NCI-H187 (cell line): ENCODE results near the gene PFN4.
"Not testable (repeated sequence)": the region's sequence is repeated elsewhere in the genome, so short reads cannot be mapped to it uniquely, and the experiment has no call there.

Experiments used
- DNase-seq, 2 experiments: peaks; one replicate each; lab custom pipeline; 2025; lab: John Stamatoyannopoulos, UW

The PFN4 gene

DNA sequence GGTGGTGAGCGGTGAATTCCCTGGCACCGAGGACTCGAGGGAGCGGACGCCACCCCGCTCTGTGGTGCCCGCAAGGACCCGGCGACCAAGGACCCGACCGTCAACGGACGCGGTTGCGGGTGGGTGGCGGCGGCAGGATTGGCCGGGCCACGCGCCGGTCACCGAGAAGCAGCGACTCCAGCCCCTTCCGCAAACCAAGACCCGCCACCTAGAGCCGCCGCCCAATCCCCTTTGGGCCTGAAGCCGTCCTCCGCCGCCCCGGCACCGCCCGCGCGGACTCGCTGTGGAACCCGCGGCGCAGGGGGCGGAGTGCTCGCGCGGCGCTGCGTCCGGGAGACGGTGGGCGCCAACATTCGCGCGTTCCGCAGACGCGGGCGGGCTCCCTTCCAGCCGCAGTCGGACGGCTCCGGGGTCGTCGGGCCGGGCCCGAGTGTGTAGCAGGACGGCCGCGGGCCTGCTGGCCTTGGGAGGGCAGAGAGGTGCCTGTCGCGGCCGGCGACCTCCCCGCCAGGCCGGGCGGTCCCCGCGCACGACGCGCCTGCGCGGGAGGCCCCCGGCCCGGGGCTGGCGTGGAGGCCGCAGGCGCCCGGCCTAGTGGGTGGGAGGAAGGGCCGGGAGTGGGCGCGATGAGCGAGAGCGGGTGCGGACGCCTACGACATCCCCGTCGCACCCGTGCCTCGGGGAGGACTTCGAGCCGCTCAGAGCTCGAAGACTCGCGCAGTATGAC, at the start of gene PFN4, which contains the start of gene FAM228B:
Gene PFN4, minus strand, starts transcription at position 140 of the 727 bp plus-strand sequence. CDS start 799 bp downstream, outside the sequence.
Gene FAM228B, plus strand, starts transcription at position 275 of the 727 bp plus-strand sequence. CDS start 893 bp downstream, outside the sequence.
- peak; percentile 47 to 83 for DNase-seq

DNA sequence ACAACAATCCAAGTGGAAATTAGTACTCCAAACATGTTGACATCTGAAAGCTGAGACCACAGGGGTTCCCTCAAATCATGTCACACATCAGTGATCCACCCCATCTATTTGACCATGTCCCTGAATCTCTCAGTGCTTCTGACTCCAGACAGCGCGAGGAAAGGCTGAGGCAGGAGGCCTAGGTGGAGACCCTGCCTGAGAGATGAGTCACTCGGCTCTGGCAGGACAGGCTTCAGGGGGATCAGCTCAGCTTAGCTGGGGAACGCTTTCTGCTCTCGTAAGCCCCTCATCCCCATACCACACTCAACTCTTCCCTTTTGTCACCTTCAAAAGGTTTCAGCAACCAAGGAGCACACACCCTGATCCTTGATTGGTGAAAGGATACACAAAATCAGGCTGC, 45.9 kb upstream of the PFN4 start:
- DNase-seq = no peak

DNA sequence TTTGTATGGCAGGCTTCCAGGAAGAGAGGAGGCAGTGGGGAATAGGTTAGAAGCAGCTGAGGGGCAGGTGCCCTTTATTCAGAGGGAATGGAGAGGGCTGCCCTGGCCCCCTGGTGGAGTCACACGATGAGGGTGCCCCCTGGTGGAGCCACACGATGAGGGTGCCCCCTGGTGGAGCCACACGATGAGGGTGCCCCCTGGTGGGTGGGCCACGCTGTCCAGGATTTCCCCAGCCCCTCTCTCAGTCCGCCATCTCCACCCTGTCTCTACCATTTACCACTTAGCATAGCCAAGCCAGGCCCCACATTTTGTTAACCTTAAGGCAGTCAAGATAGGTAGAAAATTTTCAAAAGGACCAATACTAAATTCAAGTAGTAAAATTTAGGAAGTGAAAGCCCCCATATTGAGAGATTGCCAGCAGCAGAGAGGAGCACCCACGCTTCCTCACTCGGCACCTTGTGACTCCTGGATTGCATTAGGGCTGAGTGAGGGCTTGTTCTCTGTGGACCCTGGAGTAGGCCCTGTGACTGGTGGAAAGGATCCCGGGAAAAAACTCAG, 41.4 kb upstream of the PFN4 start:
- DNase-seq = no peak

- DNase-seq = no peak
These were observed 40.5 kb upstream of the PFN4 start for GRCh38 chr2:24163601-24164000.

DNA sequence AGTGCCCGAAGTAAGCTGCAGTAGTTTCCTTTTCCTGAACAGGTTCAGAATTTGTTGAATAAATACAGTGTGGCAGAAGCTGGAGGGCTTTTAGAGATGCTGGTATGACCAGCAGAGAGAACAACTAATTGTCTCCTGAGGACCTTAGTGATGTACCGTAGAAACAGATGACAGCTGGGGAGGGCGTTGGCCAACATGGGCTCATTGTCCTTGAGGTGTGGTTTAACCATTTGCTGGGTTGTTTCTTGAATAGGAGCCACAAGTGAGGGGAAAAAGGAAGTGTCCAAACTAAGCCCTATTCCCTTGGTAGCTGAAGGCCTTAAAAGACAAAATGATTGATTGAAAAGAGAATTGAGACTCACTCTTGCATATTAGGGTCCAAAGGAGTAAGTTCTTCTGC, 40.1 kb upstream of the PFN4 start:
- DNase-seq = no peak

- no peak for DNase-seq
These were observed 39.4 kb upstream of the PFN4 start for GRCh38 chr2:24162494-24162893.

DNA sequence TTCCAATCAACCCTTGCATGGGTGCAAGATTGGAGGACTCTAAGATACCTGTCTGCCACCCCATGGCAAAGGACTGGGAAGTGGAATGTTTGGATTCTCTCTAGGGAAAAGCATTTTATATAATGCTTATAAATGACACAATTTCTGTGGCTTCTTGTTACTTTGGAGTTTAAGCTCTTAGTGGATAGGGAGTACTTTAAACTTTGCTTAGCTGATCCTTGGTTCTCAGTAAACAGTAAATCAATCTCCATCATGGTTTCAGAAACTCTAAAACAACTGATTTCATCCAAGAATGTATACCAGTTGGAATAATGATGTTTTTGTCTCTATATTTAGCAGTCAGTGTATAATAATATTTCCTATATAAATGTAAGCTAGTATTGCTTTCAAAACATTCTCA, 37.6 kb upstream of the PFN4 start:
- no peak for DNase-seq

- no peak for DNase-seq
These were observed 36.6 kb upstream of the PFN4 start for GRCh38 chr2:24159708-24160107.

GRCh38 chr2:24158131-24158530, 35.0 kb upstream of the PFN4 start:
- DNase-seq = no peak

GRCh38 chr2:24153478-24153877, 30.3 kb upstream of the PFN4 start:
- DNase-seq = no peak

DNA sequence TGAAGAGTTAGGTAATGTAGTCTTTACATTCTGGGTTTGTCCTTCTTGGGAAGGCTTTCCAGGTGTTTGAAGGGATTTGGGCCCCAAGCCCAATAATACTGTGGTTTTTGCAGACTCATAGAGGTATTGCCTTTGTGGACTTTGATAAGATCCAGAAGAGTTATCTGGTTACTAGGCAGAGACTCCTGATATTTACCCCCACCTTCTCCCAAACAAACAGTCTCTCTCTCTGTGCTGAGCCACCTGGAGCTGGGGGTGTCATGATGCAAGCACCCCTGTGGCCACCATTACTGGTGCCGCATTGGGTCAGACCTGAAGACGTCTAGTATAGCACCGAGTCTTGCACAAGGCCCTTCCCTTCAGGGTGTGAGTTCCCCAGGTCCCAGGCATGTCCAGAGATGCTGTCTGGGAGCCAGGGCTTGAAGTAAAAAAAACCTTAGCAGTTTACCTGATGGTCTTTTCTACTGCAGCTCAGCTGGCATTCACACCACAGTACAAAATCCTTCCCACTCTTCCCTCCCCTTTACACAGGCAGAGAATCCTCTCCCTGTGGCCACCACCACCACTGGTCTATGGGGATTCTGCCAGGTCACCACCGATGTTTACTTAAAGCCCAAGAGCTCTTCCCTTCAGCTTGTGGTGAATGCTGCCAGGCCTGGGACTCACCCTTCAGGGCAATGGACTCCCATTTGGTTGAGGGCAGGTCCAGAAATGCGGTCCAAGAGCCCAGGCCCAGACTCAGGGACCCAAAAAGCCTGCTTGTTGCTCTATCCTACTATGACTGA, 29.5 kb upstream of the PFN4 start:
- DNase-seq = no peak

DNA sequence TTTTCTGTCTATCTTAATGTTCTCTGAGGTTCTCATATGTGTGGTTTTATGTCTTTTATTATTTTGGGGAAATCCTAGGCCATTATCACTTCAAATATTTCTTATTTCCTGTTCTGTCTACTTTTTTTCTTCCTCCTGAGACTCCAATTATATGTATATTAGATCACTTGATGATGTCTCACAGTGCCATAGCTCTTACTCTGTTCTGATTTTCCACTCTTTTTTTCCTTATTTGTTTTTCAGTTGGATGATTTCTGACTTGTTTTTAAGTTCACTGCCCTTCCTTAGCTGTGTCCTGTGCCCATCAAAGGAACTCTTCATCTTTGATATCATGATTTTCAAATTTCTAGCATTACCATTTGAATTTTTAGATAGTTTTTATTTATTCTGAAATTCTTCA, 24.2 kb upstream of the PFN4 start:
- no peak for DNase-seq

GRCh38 chr2:24140305-24140704, 17.2 kb upstream of the PFN4 start:
- not testable (repeated sequence) for DNase-seq

GRCh38 chr2:24132543-24132942, 9.4 kb upstream of the PFN4 start:
- no peak for DNase-seq

DNA sequence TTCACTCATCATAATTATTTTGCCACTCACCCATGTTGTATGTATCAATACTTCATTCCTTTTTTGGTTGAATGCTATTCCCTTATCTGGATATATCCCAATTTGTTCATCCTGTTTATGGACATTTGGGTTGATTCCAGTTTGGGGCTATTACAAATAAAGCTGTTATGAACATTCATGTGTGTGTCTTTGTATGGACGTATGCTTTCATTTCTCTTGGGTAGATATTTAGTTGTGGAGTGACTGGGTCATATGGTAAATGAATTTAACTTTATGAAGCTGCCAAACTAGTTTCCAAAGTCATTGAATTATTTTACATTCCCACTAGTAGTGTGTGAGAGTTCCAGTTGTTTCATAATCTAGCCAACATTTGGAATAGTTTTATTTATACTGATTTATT, 2.8 kb upstream of the PFN4 start:
- DNase-seq = no peak

DNA sequence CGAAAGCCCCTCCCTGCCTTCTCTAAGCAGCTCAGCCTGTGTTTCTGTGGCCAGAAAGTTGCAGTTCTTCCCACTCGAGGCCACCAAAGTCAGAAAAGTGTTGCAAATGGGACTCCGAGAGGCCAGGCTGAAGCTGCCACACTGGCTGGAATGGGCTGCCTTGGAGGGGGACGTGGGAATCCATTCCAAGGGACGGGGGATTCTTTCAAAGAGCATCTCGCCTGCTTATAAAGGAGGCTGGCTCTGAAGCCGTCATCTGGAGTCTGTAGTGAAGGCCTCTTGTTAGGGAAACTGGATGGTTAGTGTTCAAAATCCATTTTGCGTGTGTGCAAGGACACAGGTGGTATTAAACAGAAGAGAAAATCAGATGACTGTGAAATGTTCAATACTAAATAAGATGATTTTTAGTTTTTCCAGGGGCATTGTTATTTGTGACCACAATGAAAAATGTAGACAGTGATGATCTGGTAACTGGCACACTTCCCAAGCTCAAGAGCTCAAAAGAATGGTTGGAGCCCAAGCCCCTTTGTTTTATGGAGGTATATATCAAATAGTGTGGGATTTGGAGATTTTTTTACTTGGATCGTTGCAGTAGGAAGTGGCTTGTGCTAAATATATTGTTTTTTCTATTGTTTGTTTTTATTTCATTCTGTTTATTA, 917 bp upstream of the PFN4 start:
- no peak for DNase-seq

DNA sequence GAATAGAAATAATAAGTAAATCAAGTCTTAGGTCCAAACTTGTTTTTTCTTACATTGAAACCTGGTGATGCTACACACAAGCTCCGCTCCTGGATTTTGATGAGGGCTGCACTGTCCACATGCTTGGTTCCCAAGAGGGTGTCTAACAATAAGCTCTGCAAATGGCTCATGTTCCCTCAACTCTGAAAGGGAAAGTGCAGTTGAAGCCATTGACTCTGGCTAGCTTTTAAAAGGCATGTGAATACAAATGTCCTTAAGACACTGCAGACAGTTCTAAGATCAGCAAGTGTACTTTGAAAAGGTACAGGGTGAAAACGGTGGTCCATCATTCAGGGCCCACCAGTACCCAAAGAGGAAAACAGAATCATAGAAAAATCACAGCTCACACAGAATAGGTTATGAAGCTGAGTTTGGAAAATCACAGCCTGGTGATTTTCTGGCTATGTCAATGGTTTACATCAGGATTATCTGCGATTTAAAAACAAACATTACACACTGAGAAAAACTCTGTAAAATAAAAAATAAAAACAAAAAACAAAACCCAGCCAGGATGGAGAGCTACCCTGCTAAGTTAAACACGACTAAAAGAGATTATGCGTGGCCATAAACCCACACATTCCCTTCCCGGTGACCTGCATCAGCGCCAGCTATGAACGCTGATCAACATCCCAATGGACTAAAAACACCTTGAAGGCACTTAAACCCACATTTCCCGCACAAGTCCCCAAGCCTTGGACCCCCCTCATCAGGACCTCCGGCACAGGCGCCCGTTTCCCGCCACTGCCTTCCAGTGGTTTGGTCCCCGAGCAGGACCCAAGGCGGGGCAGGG, 554 bp downstream of the PFN4 start:
- no peak for DNase-seq

DNA sequence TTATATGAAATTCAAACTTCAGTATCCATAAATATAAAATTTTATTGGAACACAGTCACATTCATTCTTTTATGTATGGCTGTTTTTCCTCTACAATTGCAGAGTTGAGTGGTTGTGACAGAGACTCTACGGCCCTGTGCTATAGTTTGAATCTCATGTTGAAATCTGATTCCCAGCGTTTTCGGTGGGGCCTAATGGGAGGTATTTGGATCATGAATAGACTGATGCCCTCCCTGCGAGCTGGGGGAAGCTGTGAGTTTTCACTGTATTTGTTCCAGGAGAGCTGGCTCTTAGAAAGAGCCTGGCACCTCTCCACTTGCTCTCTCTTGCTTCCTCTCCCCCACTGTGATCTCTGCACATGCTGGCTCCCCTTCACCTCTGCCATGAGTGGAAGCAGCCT, 1.7 kb downstream of the PFN4 start:
- no peak for DNase-seq

- no peak for DNase-seq
These were observed 2.1 kb downstream of the PFN4 start for GRCh38 chr2:24121066-24121465.

DNA sequence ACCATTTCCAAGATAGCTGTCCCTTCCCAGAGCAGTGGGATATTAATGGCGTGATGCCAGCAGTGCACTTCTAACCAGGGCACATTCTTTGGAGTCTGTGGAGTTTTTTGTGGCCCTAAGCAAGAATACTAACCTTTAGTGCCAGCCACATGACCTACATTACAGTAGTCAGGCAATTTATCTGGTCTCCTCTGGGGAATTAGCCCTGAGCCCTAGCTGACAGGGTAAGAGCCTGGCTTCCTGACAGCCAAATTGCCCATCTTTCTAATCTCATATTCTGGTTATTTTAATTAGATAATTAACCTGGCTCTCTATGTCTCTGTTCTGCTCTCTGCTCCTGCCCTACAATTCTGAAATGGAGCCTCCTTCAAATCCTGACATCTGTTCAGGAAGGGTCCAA, 5.2 kb downstream of the PFN4 start:
- DNase-seq = no peak

DNA sequence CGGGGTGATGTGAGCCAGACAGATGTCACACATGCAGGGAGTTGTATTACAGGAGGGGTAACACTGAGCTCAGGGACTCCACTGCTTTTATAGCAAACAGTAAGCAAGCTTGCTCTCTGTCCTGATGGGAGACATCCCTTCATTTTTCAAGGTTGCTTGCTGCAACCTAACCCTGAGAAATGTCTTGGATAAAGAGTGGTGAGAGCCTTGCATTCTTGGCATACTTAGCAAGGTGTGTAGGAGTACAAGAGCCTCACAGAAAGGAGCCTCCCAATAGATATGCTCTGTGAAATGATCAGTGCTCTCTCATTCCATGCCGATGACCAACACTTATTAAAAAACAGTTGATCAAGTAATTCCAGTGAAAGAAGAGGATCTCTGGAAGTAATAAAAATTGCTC, 8.1 kb downstream of the PFN4 start:
- DNase-seq = no peak
